ENCODE data around the gene F12. TPM values are rescaled to one million over a fixed set of nuclear protein-coding genes. Genes with fewer than 3 reads are reported as not detected.

The F12 gene
- total RNA-seq, 2 experiments from 2014 or later, result 5.1 to 5.9 TPM

DNA sequence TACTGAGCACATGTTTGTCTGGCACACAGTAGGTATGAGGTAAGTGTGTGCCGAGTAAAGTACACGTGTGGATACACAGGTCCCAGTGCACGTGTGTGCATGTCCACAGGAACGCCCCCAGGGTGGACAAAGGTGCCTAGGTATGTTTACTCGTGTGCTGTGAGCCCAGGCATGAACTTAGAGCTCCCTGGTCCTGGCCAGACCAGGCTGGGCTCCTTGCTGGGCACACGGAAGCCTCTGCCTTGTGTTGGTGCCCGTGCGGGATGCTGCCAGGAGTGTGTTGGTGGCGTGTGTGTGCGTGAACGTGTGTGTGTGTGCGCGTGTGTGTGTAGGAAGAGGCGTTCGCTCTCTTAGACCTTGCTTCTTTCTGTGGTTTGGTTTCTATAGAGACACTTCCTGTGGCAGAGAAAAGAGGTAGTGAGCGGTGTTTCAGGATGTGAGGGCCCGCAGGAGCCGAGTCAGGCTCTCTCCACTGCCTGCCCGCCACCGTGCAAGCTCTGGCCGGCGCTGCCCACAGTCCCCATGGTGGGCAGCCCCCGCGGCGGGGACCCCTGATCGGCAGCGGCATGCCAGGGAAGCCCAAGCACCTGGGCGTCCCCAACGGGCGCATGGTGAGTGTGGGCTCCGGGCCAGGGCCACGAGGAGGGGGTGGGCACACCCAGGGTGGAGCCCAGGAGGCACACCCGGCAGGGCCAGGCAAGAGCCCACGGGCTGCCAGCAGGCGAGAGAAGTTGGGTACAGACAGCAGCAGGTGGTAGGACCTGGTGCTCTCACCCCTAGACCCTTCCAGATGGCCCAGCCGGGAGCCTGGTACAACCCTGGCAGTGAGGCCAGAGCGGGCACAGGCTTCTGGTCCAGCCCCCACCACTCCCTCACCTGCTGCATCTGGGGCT lies 51.7 kb downstream of the F12 start, which contains the start of gene RGS14:
TSS of gene RGS14 (plus strand) at position 466 of the 893 bp plus-strand sequence. CDS start at position 567, 101 bp downstream.
- Mint-ChIP-seq H3K4me3 (peak within 1 kb of the TSS; percentile 81), H3K4me1 (ENCODE audit: low read depth) (peaks cover 75% of the 10 kb centered on the region), H3K36me3 (peaks cover 3% of the 10 kb centered on the region), H3K27ac (peak within 1 kb of the TSS; percentile 80), H3K27me3 (no peaks in the 10 kb centered on the region), H3K9me3 (peaks cover 9% of the 10 kb centered on the region)
- CTCF ChIA-PET, result interaction anchor here (0.8 to 8.7 kb wide), 6 partner anchors 14 to 98 kb away, joined by 3 to 66 read pairs (median 8); no protein-coding TSS in a partner anchor
- intact Hi-C loops (cut with micrococcal nuclease), result loop anchor here (2.0 kb wide), 1 partner anchor 71 kb away; no protein-coding TSS in a partner anchor
- DNase-seq, result peak; percentile 77
- POLR2A ChIA-PET, result interaction anchor here (0.8 to 1.4 kb wide), 6 partner anchors 15 to 98 kb away, joined by 3 to 4 read pairs (median 3); no protein-coding TSS in a partner anchor

DNA sequence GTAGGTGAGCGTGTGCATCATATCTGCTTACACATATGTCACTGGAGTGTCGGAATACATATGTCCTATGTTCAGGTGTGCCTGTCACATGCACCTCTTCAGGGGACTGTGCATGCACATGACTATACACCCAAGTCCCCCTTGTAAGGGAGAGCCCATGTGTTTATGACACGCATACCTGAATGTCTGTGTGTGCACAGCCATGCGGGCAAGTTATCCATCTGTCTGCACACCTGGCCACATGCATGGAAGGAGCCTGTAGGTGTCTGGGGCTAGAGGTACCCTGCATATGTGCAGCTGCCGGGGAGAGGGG lies 52.3 kb downstream of the F12 start:
- Mint-ChIP-seq H3K4me3 (peak overlapping the region; percentile 81), H3K36me3 (peaks cover 3% of the 10 kb centered on the region), H3K27ac (peak overlapping the region; percentile 73), H3K4me1 (ENCODE audit: low read depth) (peaks cover 70% of the 10 kb centered on the region), H3K27me3 (no peaks in the 10 kb centered on the region), H3K9me3 (peaks cover 9% of the 10 kb centered on the region)
- CTCF ChIA-PET, result interaction anchor here (0.6 to 8.7 kb wide), 7 partner anchors 11 to 100 kb away, joined by 3 to 66 read pairs (median 4); no protein-coding TSS in a partner anchor
- POLR2A ChIA-PET, result interaction anchor here (1.0 to 1.4 kb wide), 3 partner anchors 21 to 98 kb away, joined by 3 to 4 read pairs (median 3); no protein-coding TSS in a partner anchor
- no peak for DNase-seq
- intact Hi-C loops (cut with micrococcal nuclease), result loop anchor here (2.0 kb wide), 1 partner anchor 72 kb away; no protein-coding TSS in a partner anchor

DNA sequence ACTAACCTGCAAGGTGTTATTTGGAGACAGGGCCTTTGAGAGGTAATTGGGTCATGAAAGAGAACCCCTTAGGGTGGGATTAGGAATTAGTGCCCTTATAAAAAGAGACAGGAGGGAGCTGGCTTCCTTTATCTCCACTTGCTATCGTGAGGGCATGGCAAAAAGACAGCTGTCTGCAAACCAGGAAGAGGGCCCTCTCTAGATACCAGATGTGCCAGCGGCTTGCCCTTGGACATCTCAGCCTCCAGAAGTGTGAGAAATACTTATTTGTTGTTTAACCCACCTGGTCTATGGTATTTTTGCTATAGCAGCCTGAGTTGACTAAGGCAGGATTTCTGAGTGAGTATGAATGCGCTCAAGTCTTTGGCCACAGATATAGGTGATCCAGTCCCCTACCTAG lies 52.6 kb downstream of the F12 start:
- H3K9me3 Mint-ChIP-seq, result peaks cover 9% of the 10 kb centered on the region
- ChIA-PET CTCF (interaction anchor here (0.6 to 8.7 kb wide), 6 partner anchors 11 to 101 kb away, joined by 3 to 66 read pairs (median 6); no protein-coding TSS in a partner anchor), POLR2A (interaction anchor here (1.0 to 1.4 kb wide), 2 partner anchors 22 to 74 kb away, joined by 3 read pairs; no protein-coding TSS in a partner anchor)
- intact Hi-C loops (cut with micrococcal nuclease), result loop anchor here (2.0 kb wide), 1 partner anchor 72 kb away; no protein-coding TSS in a partner anchor
- peaks cover 3% of the 10 kb centered on the region for H3K36me3 Mint-ChIP-seq
- peak overlapping the region; percentile 81 for H3K4me3 Mint-ChIP-seq
- DNase-seq, result no peak
- H3K27me3 Mint-ChIP-seq, result no peaks in the 10 kb centered on the region
- H3K4me1 Mint-ChIP-seq (ENCODE audit: low read depth), result peaks cover 69% of the 10 kb centered on the region
- no peak overlapping the region for H3K27ac Mint-ChIP-seq

DNA sequence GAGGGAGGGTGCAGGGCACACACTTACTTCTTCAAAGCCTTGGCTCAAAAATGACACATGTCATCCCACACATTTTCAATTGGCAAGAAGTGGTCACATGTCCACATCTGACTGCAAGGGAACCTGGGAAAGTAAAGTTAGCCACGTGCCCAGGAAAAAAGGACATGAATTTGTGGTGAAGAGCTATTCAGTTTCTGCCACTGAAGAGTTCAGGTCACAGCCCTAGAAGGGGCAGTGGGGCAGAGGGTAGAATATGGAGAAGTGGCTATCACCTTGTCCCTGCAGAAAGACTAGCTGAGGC lies 53.5 kb downstream of the F12 start:
- H3K36me3 Mint-ChIP-seq, result peaks cover 3% of the 10 kb centered on the region
- intact Hi-C loops (cut with micrococcal nuclease), result loop anchor here (2.0 kb wide), 1 partner anchor 73 kb away; no protein-coding TSS in a partner anchor
- DNase-seq, result no peak
- peaks cover 9% of the 10 kb centered on the region for H3K9me3 Mint-ChIP-seq
- ChIA-PET POLR2A (no interaction called here), CTCF (interaction anchor here (1.3 to 8.7 kb wide), 4 partner anchors 23 to 102 kb away, joined by 3 to 66 read pairs (median 4); no protein-coding TSS in a partner anchor)
- no peaks in the 10 kb centered on the region for H3K27me3 Mint-ChIP-seq
- no peak overlapping the region for H3K4me3 Mint-ChIP-seq
- no peak overlapping the region for H3K27ac Mint-ChIP-seq
- peaks cover 60% of the 10 kb centered on the region for H3K4me1 Mint-ChIP-seq (ENCODE audit: low read depth)

GRCh38 chr5:177355162-177355867 lies 54.0 kb downstream of the F12 start:
- intact Hi-C loops (cut with micrococcal nuclease), result no loop called here

GRCh38 chr5:177354711-177355110 lies 54.7 kb downstream of the F12 start:
- CTCF ChIA-PET, result interaction anchor here (0.6 to 8.7 kb wide), 4 partner anchors 10 to 101 kb away, joined by 4 to 66 read pairs (median 5); no protein-coding TSS in a partner anchor
- Mint-ChIP-seq H3K9me3 (peaks cover 9% of the 10 kb centered on the region), H3K4me1 (ENCODE audit: low read depth) (peaks cover 62% of the 10 kb centered on the region), H3K27me3 (no peaks in the 10 kb centered on the region), H3K27ac (no peak overlapping the region), H3K36me3 (peaks cover 3% of the 10 kb centered on the region), H3K4me3 (no peak overlapping the region)
- DNase-seq, result no peak
- intact Hi-C loops (cut with micrococcal nuclease), result loop anchor here (5.0 kb wide), 3 partner anchors 33 to 967 kb away; partner anchors contain the start of genes HIGD2A, NOP16 and NSD1
- POLR2A ChIA-PET, result no interaction called here

More at GRCh38 chr5:177355162-177355867, 54.0 kb downstream of the F12 start:
- Mint-ChIP-seq H3K4me1 (ENCODE audit: low read depth) (peaks cover 62% of the 10 kb centered on the region), H3K27ac (no peak overlapping the region), H3K36me3 (peaks cover 3% of the 10 kb centered on the region), H3K27me3 (no peaks in the 10 kb centered on the region), H3K4me3 (peak overlapping the region; percentile 14), H3K9me3 (peaks cover 9% of the 10 kb centered on the region)
- DNase-seq, result no peak
- ChIA-PET POLR2A (no interaction called here), CTCF (interaction anchor here (0.6 to 8.7 kb wide), 3 partner anchors 9 to 47 kb away, joined by 4 to 66 read pairs (median 5); no protein-coding TSS in a partner anchor)

GRCh38 chr5:177354256-177354655 lies 55.1 kb downstream of the F12 start:
- Mint-ChIP-seq H3K27me3 (no peaks in the 10 kb centered on the region), H3K4me1 (ENCODE audit: low read depth) (peaks cover 62% of the 10 kb centered on the region), H3K4me3 (no peak overlapping the region), H3K36me3 (peaks cover 3% of the 10 kb centered on the region), H3K27ac (no peak overlapping the region), H3K9me3 (peaks cover 9% of the 10 kb centered on the region)
- POLR2A ChIA-PET, result no interaction called here
- intact Hi-C loops (cut with micrococcal nuclease), result loop anchor here (5.0 kb wide), 3 partner anchors 33 to 967 kb away; partner anchors contain the start of genes HIGD2A, NOP16 and NSD1
- CTCF ChIA-PET, result interaction anchor here (1.2 to 8.7 kb wide), 3 partner anchors 17 to 101 kb away, joined by 5 to 66 read pairs (median 33); no protein-coding TSS in a partner anchor
- no peak for DNase-seq

DNA sequence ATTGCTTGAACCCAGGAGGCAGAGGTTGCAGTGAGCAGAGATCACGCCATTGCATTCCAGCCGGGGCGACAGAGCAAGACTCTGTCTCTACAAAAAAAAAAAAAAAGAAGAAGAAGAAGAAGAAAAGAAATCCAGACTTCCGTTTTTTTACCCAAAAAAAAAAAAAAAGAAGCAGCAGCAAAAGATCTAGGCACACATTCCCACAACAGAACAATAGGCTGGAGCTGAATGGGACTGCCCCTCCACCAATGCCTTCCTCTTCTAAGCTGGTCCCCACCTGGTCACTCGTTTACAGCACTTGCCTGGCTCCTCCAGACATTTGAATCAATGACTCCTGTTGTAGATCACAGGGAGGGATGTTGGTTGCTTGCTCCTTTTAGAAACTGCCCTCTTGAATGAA lies 56.3 kb downstream of the F12 start:
- intact Hi-C loops (cut with micrococcal nuclease), result loop anchor here (5.0 kb wide), 3 partner anchors 34 to 966 kb away; partner anchors contain the start of genes HIGD2A, NOP16 and NSD1
- no peak for DNase-seq
- ChIA-PET POLR2A (interaction anchor here (0.7 kb wide), 1 partner anchor 91 kb away, joined by 3 read pairs; no protein-coding TSS in a partner anchor), CTCF (interaction anchor here (3.0 to 5.7 kb wide), 4 partner anchors 18 to 50 kb away, joined by 15 to 33 read pairs (median 23); no protein-coding TSS in a partner anchor)
- no peak overlapping the region for H3K4me3 Mint-ChIP-seq
- H3K9me3 Mint-ChIP-seq, result peaks cover 9% of the 10 kb centered on the region
- H3K27me3 Mint-ChIP-seq, result no peaks in the 10 kb centered on the region
- H3K27ac Mint-ChIP-seq, result no peak overlapping the region
- H3K36me3 Mint-ChIP-seq, result peaks cover 3% of the 10 kb centered on the region
- H3K4me1 Mint-ChIP-seq (ENCODE audit: low read depth), result peaks cover 62% of the 10 kb centered on the region

Other genes starting within 250 kb of the F12 start
- 10 to 100 TPM; 21.7 to 22.1 TPM for gene RAB24, start 105.8 kb downstream of the F12 start, total RNA-seq
- 100 to 1,000 TPM; 247 to 248 TPM for gene PRELID1, start 105.8 kb downstream of the F12 start, total RNA-seq
- 10 to 100 TPM; 31.2 to 33.4 TPM for gene MXD3, start 97.7 kb downstream of the F12 start, total RNA-seq
- 100 to 1,000 TPM in 1 of 2 experiments, 10 to 100 TPM in 1; 98.3 to 104 TPM for gene LMAN2, start 57.9 kb downstream of the F12 start, total RNA-seq
- gene RGS14, start 51.6 kb downstream of the F12 start, total RNA-seq, result 10 to 100 TPM; 43.9 to 47.2 TPM
- gene SLC34A1, start 25.1 kb downstream of the F12 start, total RNA-seq, result under 1 TPM in 1 of 2 experiments, not detected in 1; 0.15 TPM
- gene PFN3, start 8.9 kb downstream of the F12 start, total RNA-seq, result not detected
- gene GRK6, start 17.1 kb upstream of the F12 start, total RNA-seq, result 100 to 1,000 TPM; 177 to 178 TPM
- 10 to 100 TPM; 13.3 to 13.6 TPM for gene PRR7, start 37.2 kb upstream of the F12 start, total RNA-seq
- gene DBN1, start 64.1 kb upstream of the F12 start, total RNA-seq, result 10 to 100 TPM; 12.1 to 15.9 TPM
- 10 to 100 TPM; 50.2 to 56.6 TPM for gene PDLIM7, start 88.0 kb upstream of the F12 start, total RNA-seq
- gene DOK3, start 100.3 kb upstream of the F12 start, total RNA-seq, result 1 to 10 TPM in 1 of 2 experiments, under 1 TPM in 1; 0.52 to 1.3 TPM
- 100 to 1,000 TPM; 143 to 145 TPM for gene DDX41, start 107.4 kb upstream of the F12 start, total RNA-seq
- gene FAM193B, start 145.0 kb upstream of the F12 start, total RNA-seq, result 10 to 100 TPM; 70.7 to 75.4 TPM
- 100 to 1,000 TPM; 135 to 144 TPM for gene TMED9, start 182.6 kb upstream of the F12 start, total RNA-seq
- gene B4GALT7, start 190.6 kb upstream of the F12 start, total RNA-seq, result 10 to 100 TPM; 15.4 to 16.2 TPM

Data from activated CD4-positive, alpha-beta memory T cell treated with anti-CD3 and anti-CD28 coated beads for 36 hours (primary cell).